ENCODE results near the gene GNG4. TPM values are rescaled to one million over a fixed set of nuclear protein-coding genes. Genes with fewer than 3 reads are reported as not detected.
"Not testable (repeated sequence)": the region's sequence is repeated elsewhere in the genome, so short reads cannot be mapped to it uniquely, and the experiment has no call there.

Gene GNG4
- total and polyA plus RNA-seq, 2 donors (not counting 3 experiments of a cell fraction or from before 2014, with no cell fraction given): 0.10 TPM; not detected in 1

DNA sequence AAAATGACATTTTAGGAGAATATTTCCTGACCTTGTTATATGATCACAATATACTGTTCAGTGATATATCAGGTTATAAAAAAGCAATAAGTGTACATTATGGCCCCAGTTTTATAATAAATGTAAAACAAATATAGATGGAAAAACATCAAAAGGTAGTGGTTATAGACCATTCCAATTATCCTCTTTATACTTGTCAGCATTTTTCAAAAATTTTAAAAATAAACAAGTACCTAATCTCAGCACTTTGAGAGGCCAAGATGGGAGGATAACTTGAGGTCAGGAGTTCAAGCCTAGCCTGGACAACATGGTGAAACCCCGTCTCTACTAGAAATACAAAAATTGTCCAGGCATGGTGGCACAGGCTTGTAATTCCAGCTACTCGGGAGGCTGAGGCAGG, 75.7 kb downstream of the GNG4 start:
- Histone ChIP-seq H2AFZ (ENCODE audit: low read depth, low read length) (no peak overlapping the region), H3K27me3 (ENCODE audit: control insufficient read depth in 2 of 2, insufficient read depth in 2 of 2, low read length in 2 of 2) (no peaks in the 10 kb centered on the region), H3K9ac (replicated peaks; ENCODE audit: extremely low read depth, insufficient read depth, low read length) (no peak overlapping the region), H3K4me3 (replicated peaks in 1 of 3; ENCODE audit: insufficient read depth in 1 of 3, low read depth in 1 of 3, low read length in 3 of 3) (no peak overlapping the region), H3K4me2 (ENCODE audit: insufficient read depth, low read length) (no peak overlapping the region), H3K79me2 (ENCODE audit: control insufficient read depth, insufficient read depth, low read length) (no peaks in the 10 kb centered on the region), H3K4me1 (ENCODE audit: control insufficient read depth, extremely low read depth, insufficient read depth, low read length) (no peaks in the 10 kb centered on the region), H3K36me3 (ENCODE audit: control insufficient read depth in 2 of 2, extremely low read depth in 1 of 2, insufficient read depth in 2 of 2, low read length in 2 of 2) (no peaks in the 10 kb centered on the region), H3K9me3 (replicated peaks; ENCODE audit: control insufficient read depth, insufficient read depth, low read length) (no peaks in the 10 kb centered on the region), H4K20me1 (replicated peaks; ENCODE audit: control insufficient read depth, extremely low read depth, insufficient read depth, low read length) (no peaks in the 10 kb centered on the region), H3K27ac (ENCODE audit: insufficient read depth, low read depth, low read length) (no peak overlapping the region), H3K9me1 (replicated peaks; ENCODE audit: control insufficient read depth, extremely low read depth, insufficient read depth, low read length) (no peaks in the 10 kb centered on the region)
- ChIA-PET CTCF (no interaction called here), POLR2A (no interaction called here)
- BruUV-seq (replicated peaks): no TSS peak
- FAIRE-seq (no peak), DNase-seq (ENCODE audit: low read depth, low spot score) (no peak)
- dilution Hi-C loops (cut with MboI; ENCODE audit: extremely low pct_ligation_motif_present, low sequenced_read_pairs): no loop called here
- intact Hi-C loops (cut with micrococcal nuclease): no loop called here
- TF ChIP-seq POLR2A (IDR thresholded peaks at IDR 0.05; ENCODE audit: low read depth, low read length) (no peak), GATA2 (IDR thresholded peaks at IDR 0.05; ENCODE audit: insufficient read depth, insufficient read length, low read depth, low read length) (no peak), EZH2 (IDR thresholded peaks at IDR 0.05; ENCODE audit: borderline replicate concordance, low read depth, low read length, severe bottlenecking) (no peak), POLR2AphosphoS5 (IDR thresholded peaks at IDR 0.05; ENCODE audit: insufficient read depth, low read depth, low read length) (no peak), FOS (IDR thresholded peaks at IDR 0.05; ENCODE audit: borderline replicate concordance, insufficient read depth, low read length) (no peak), MYC (IDR thresholded peaks at IDR 0.05; ENCODE audit: low read depth, low read length) (no peak), JUN (IDR thresholded peaks at IDR 0.05; ENCODE audit: borderline replicate concordance, insufficient read depth, insufficient read length, low read depth) (no peak)
- TF ChIP-seq, protein P1, sequence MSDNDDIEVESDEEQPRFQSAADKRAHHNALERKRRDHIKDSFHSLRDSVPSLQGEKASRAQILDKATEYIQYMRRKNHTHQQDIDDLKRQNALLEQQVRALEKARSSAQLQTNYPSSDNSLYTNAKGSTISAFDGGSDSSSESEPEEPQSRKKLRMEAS (IDR thresholded peaks at IDR 0.05; ENCODE audit: insufficient read depth, insufficient read length): no peak
- TF ChIP-seq, protein P2, sequence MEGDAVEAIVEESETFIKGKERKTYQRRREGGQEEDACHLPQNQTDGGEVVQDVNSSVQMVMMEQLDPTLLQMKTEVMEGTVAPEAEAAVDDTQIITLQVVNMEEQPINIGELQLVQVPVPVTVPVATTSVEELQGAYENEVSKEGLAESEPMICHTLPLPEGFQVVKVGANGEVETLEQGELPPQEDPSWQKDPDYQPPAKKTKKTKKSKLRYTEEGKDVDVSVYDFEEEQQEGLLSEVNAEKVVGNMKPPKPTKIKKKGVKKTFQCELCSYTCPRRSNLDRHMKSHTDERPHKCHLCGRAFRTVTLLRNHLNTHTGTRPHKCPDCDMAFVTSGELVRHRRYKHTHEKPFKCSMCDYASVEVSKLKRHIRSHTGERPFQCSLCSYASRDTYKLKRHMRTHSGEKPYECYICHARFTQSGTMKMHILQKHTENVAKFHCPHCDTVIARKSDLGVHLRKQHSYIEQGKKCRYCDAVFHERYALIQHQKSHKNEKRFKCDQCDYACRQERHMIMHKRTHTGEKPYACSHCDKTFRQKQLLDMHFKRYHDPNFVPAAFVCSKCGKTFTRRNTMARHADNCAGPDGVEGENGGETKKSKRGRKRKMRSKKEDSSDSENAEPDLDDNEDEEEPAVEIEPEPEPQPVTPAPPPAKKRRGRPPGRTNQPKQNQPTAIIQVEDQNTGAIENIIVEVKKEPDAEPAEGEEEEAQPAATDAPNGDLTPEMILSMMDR (IDR thresholded peaks at IDR 0.05; ENCODE audit: extremely low read depth in 1 of 2, insufficient read depth in 1 of 2, low read depth in 1 of 2, low read length in 2 of 2): no peak

DNA sequence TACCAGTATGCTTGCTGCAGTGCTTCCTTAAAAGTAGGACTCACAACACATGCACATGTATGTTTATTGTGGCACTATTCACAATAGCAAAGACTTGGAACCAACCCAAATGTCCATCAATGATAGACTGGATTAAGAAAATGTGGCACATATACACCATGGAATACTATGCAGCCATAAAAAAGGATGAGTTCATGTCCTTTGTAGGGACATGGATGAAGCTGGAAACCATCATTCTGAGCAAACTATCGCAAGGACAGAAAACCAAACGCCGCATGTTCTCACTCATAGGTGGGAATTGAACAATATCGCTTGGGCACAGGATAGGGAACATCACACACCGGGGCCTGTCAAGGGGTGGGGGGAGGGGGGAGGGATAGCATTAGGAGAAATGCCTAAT, 76.6 kb downstream of the GNG4 start:
- H2AFZ ChIP-seq (ENCODE audit: low read depth, low read length); H3K27ac ChIP-seq (ENCODE audit: insufficient read depth, low read depth, low read length); H3K9ac ChIP-seq (replicated peaks; ENCODE audit: extremely low read depth, insufficient read depth, low read length); H3K79me2 ChIP-seq (ENCODE audit: control insufficient read depth, insufficient read depth, low read length); POLR2A ChIA-PET; H3K4me3 ChIP-seq (replicated peaks in 1 of 3; ENCODE audit: insufficient read depth in 1 of 3, low read depth in 1 of 3, low read length in 3 of 3); H3K27me3 ChIP-seq (ENCODE audit: control insufficient read depth in 2 of 2, insufficient read depth in 2 of 2, low read length in 2 of 2); H3K36me3 ChIP-seq (ENCODE audit: control insufficient read depth in 2 of 2, extremely low read depth in 1 of 2, insufficient read depth in 2 of 2, low read length in 2 of 2); DNase-seq (ENCODE audit: low read depth, low spot score); H4K20me1 ChIP-seq (replicated peaks; ENCODE audit: control insufficient read depth, extremely low read depth, insufficient read depth, low read length); H3K4me2 ChIP-seq (ENCODE audit: insufficient read depth, low read length); FAIRE-seq; intact Hi-C loops (cut with micrococcal nuclease); dilution Hi-C loops (cut with MboI; ENCODE audit: extremely low pct_ligation_motif_present, low sequenced_read_pairs); H3K9me3 ChIP-seq (replicated peaks; ENCODE audit: control insufficient read depth, insufficient read depth, low read length); H3K9me1 ChIP-seq (replicated peaks; ENCODE audit: control insufficient read depth, extremely low read depth, insufficient read depth, low read length); BruUV-seq (replicated peaks); H3K4me1 ChIP-seq (ENCODE audit: control insufficient read depth, extremely low read depth, insufficient read depth, low read length): not testable (repeated sequence)
- CTCF ChIA-PET: interaction anchor here (0.6 kb wide), 1 partner anchor 10 kb away, joined by 3 read pairs; no protein-coding TSS in a partner anchor

Measured in endothelial cell of umbilical vein (primary cell).